Nephron (organoid): ENCODE measurements around the gene DNAH3.
"Not testable (repeated sequence)": the region's sequence is repeated elsewhere in the genome, so short reads cannot be mapped to it uniquely, and the experiment has no call there.

Experiments used
- H3K27ac Mint-ChIP-seq, 3 experiments: 2 replicates each; pipeline ENCODE4 v1.8.0; 2020; ENCODE audit warnings: mixed read lengths in 3 of 3, mild to moderate bottlenecking in 2 of 3, moderate library complexity in 1 of 3
- H3K27me3 Mint-ChIP-seq: 2 replicates; pipeline ENCODE4 v1.8.0; 2021; ENCODE audit warnings: low read depth, mild to moderate bottlenecking, moderate library complexity, mixed read lengths
- H3K36me3 Mint-ChIP-seq: 2 replicates; pipeline ENCODE4 v1.8.0; 2020; ENCODE audit warnings: low read depth, mixed read lengths
- H3K4me1 Mint-ChIP-seq: 2 replicates; pipeline ENCODE4 v1.8.0; 2020; ENCODE audit warnings: mixed read lengths
- H3K4me3 Mint-ChIP-seq, 3 experiments: 2 replicates each; pipeline ENCODE4 v1.8.0; 2020; ENCODE audit warnings: mild to moderate bottlenecking in 3 of 3, mixed read lengths in 3 of 3, moderate library complexity in 2 of 3
- H3K9me3 Mint-ChIP-seq: 2 replicates; pipeline ENCODE4 v1.8.0; 2020; ENCODE audit warnings: mixed read lengths
- TF ChIP-seq, protein P1 (sequence below), 3 experiments: fragments of 200-600 bp; sonication (generic); IDR thresholded peaks; one replicate each; pipeline ENCODE4 v1.5.0; 2021; ENCODE audit warnings: antibody characterized with exemption in 3 of 3; ENCODE audit not compliant: unreplicated experiment in 3 of 3

Gene DNAH3, protein sequence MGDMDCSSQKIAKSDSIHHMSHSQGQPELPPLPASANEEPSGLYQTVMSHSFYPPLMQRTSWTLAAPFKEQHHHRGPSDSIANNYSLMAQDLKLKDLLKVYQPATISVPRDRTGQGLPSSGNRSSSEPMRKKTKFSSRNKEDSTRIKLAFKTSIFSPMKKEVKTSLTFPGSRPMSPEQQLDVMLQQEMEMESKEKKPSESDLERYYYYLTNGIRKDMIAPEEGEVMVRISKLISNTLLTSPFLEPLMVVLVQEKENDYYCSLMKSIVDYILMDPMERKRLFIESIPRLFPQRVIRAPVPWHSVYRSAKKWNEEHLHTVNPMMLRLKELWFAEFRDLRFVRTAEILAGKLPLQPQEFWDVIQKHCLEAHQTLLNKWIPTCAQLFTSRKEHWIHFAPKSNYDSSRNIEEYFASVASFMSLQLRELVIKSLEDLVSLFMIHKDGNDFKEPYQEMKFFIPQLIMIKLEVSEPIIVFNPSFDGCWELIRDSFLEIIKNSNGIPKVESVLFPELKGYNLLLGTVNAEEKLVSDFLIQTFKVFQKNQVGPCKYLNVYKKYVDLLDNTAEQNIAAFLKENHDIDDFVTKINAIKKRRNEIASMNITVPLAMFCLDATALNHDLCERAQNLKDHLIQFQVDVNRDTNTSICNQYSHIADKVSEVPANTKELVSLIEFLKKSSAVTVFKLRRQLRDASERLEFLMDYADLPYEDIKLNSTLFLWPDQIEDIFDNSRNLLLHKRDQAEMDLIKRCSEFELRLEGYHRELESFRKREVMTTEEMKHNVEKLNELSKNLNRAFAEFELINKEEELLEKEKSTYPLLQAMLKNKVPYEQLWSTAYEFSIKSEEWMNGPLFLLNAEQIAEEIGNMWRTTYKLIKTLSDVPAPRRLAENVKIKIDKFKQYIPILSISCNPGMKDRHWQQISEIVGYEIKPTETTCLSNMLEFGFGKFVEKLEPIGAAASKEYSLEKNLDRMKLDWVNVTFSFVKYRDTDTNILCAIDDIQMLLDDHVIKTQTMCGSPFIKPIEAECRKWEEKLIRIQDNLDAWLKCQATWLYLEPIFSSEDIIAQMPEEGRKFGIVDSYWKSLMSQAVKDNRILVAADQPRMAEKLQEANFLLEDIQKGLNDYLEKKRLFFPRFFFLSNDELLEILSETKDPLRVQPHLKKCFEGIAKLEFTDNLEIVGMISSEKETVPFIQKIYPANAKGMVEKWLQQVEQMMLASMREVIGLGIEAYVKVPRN (N-terminal part only)

GRCh38 chr16:21150375-21151001 is at the start of gene DNAH3:
Gene DNAH3 (minus strand): TSS chr16:21150846. CDS start chr16:21150319, 527 bp downstream.
- H3K9me3 Mint-ChIP-seq = no peaks in the 10 kb centered on the region
- peaks cover 11% of the 10 kb centered on the region for H3K27me3 Mint-ChIP-seq
- H3K4me3 Mint-ChIP-seq = peak within 1 kb of the TSS in 2 of 3 experiments; percentile 13 to 37
- peaks cover 8% of the 10 kb centered on the region for H3K4me1 Mint-ChIP-seq
- H3K27ac Mint-ChIP-seq = peak within 1 kb of the TSS; percentile 81 to 97 (median 83)
- no peaks in the 10 kb centered on the region for H3K36me3 Mint-ChIP-seq
- TF ChIP-seq, protein P1, sequence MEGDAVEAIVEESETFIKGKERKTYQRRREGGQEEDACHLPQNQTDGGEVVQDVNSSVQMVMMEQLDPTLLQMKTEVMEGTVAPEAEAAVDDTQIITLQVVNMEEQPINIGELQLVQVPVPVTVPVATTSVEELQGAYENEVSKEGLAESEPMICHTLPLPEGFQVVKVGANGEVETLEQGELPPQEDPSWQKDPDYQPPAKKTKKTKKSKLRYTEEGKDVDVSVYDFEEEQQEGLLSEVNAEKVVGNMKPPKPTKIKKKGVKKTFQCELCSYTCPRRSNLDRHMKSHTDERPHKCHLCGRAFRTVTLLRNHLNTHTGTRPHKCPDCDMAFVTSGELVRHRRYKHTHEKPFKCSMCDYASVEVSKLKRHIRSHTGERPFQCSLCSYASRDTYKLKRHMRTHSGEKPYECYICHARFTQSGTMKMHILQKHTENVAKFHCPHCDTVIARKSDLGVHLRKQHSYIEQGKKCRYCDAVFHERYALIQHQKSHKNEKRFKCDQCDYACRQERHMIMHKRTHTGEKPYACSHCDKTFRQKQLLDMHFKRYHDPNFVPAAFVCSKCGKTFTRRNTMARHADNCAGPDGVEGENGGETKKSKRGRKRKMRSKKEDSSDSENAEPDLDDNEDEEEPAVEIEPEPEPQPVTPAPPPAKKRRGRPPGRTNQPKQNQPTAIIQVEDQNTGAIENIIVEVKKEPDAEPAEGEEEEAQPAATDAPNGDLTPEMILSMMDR (IDR thresholded peaks at IDR 0.05; ENCODE audit: unreplicated experiment in 3 of 3) = no peak

DNA sequence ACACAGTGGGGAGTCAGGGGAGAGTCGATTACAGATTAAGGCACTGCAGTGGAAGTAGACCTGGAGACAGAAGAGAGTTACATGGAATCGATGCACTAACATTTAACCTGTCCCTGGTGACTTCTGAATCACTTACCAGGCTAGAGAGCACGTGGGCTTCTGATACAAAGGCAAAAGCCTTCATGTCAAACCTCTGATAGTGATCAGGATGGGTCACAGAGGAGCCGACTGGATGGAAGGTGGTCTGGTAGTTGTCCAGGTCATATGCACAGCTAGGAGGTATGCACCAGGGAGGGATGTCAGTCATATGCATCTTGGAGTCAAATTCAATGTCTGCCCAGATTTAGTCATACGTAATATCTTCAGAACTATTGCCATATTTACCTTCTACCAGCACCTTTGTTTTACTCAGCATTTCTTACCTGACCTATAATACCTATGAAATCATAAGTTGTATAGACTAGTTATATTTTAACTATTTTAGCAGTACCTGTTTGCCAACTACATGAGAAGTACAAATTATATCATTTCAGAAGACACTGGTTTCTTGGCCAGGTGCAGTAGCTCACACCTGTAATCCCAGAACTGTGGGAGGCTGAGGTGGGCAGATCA is 49.1 kb upstream of the DNAH3 start:
- Mint-ChIP-seq H3K27me3 (peaks cover 10% of the 10 kb centered on the region), H3K9me3 (no peaks in the 10 kb centered on the region), H3K27ac (no peak overlapping the region), H3K36me3 (no peaks in the 10 kb centered on the region), H3K4me1 (no peaks in the 10 kb centered on the region), H3K4me3 (no peak overlapping the region)
- TF ChIP-seq, protein P1 (IDR thresholded peaks at IDR 0.05; ENCODE audit: unreplicated experiment in 3 of 3) = no peak

- H3K4me3 Mint-ChIP-seq = no peak overlapping the region
- H3K9me3 Mint-ChIP-seq = no peaks in the 10 kb centered on the region
- peaks cover 23% of the 10 kb centered on the region for H3K27me3 Mint-ChIP-seq
- no peaks in the 10 kb centered on the region for H3K4me1 Mint-ChIP-seq
- no peak overlapping the region for H3K27ac Mint-ChIP-seq
- TF ChIP-seq, protein P1 (IDR thresholded peaks at IDR 0.05; ENCODE audit: unreplicated experiment in 3 of 3) = no peak
- H3K36me3 Mint-ChIP-seq = no peaks in the 10 kb centered on the region
Observed at GRCh38 chr16:21197621-21198020, 47.0 kb upstream of the DNAH3 start.

DNA sequence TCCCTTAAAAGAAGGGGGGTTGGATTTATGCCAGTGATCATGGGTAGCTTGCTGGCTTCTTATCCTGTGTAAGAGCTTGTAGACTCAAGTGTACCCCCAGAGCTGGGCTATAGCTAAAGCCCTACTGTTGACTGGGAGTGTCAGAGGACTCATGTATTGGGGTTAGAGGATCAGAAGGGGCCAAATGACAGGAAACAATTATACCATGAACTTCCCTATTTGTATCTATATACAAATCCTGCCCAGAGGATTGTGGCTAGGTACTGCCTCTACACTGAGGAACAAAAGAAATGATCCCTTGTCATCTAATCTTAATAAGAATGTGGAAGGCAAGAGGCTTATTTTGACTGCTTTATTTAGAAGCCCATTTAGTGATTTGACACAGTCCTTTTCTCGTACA is 46.5 kb upstream of the DNAH3 start:
- Mint-ChIP-seq H3K9me3 (no peaks in the 10 kb centered on the region), H3K36me3 (no peaks in the 10 kb centered on the region), H3K27me3 (peaks cover 23% of the 10 kb centered on the region), H3K27ac (no peak overlapping the region), H3K4me1 (no peaks in the 10 kb centered on the region), H3K4me3 (no peak overlapping the region)
- TF ChIP-seq, protein P1 (IDR thresholded peaks at IDR 0.05; ENCODE audit: unreplicated experiment in 3 of 3) = no peak

DNA sequence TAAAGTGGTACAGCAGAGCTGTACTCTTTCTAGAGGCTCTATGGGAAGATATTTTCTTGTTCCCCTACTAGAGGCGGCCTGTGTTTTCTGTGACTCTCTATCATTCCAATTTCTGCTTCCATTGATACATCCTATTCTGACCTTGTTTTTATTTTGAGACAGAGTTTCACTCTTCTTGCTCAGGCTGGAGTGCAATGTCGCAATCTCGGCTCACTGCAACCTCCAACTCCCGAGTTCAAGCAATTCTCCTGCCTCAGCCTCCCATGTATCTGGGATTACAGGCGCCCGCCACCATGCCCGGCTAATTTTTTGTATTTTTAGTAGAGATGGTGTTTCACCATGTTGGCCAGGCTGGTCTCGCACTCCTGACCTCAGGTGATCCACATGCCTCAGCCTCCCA is 44.7 kb upstream of the DNAH3 start:
- not testable (repeated sequence) for H3K4me3 Mint-ChIP-seq, H3K9me3 Mint-ChIP-seq, H3K4me1 Mint-ChIP-seq, H3K27ac Mint-ChIP-seq, H3K36me3 Mint-ChIP-seq
- peaks cover 24% of the 10 kb centered on the region for H3K27me3 Mint-ChIP-seq
